GM21360 (cell line): ENCODE measurements around the gene SYTL3.
"Not testable (repeated sequence)": the region's sequence is repeated elsewhere in the genome, so short reads cannot be mapped to it uniquely, and the experiment has no call there.

ENCODE experiments used
- ATAC-seq: cut with Tn5 transposase; IDR thresholded peaks from one replicate; pipeline ENCODE4 v1.9.1; 2021; ENCODE audit warnings: mild to moderate bottlenecking, moderate library complexity; ENCODE audit not compliant: unreplicated experiment

The SYTL3 gene

DNA sequence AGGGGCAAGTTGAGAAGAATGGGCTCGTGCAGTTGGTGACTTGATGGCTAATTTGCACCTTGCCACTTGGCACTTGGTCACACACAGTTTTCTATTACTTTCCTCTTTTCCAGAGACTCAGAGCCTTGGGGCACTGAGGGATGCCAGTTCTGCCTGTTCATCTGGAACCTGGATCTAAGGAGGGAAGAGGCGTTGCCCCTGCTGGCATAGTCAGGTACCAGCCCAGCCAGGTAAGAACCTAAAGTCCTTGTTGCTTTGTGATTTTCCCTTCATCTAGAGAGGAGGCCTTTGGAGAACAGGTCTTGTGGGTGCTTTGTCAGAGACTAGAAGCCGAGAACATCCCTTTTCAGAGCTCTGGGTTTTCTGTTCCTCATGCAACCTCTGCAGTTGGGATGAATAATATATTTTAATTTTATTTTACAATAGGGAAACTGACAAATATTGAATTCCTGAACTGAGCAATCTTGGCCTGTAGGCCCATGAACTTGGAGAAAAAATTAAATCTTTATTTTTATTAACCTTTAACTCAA, 11.4 kb downstream of the SYTL3 start:
- ATAC-seq: no peak

DNA sequence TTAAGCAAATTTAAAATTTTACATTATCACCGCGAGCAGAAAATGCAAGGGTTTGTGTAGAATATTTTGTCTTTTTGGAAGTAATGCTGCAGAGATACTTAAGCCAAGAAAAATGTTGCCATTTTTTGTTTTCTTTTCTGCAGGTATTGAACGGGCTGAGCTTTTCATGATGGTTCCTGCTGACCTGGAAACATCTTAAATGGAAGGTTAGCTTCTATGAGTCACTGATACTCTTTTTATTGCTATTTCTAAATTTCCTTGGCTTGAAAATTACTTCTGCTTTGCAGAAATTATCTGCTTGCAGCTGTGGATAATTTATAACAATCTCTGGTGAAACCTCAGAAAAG, 12.7 kb downstream of the SYTL3 start:
- ATAC-seq: no peak

DNA sequence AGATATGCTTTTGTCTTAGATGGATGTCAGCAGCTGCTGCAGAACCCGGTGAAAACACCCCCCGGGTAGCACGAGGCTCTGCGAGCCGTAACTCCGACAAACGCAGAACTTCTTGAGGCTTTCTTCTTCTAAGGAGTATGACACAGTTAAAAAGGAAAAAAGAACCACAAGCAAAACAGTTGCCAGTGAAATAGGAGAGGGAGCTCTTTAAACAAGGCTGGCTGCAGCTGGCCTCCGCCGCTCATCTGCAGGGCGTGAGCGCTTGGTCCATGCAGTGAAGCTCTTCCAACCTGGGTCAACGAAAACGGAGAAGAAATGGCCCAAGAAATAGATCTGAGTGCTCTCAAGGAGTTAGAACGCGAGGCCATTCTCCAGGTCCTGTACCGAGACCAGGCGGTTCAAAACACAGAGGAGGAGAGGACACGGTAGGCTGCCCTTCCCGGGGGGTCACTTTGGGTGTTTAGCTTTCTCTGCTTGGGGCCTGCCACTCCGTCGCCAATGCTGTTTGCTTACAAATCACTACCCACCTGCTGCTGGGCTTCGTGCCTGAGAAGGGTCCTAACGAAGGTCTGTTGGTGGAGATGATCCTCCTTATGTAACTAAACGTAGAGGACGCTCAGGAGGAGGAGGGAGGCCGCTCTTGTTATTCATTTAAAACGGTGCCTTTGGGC, 13.2 kb downstream of the SYTL3 start:
- ATAC-seq: no peak

DNA sequence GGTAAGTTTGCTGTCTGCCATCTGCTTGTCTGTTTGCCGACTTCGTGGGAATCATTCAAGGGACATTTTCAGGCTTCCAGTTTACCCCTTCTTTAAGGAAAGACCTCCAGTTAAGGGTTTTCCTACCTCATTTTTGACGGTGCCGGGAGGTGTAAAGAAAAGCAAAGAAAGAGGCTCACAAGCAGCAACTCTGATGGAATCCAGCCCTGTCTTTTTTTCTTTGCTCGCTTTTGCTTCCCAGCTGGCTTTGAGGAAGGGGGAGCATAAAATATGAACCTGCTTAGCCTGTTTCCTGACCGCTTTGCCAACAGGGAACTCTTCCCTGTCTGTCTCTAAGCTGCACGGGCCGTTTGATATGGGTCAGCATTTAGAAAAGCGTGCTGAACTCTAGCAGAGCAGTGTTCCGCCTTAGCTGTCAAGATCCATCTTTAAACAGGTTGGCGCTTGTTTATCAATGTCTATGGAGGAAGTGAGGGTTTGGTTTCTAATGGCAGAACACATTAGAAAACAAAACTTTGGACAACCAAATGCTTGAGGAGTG, 13.8 kb downstream of the SYTL3 start:
- ATAC-seq: no peak

DNA sequence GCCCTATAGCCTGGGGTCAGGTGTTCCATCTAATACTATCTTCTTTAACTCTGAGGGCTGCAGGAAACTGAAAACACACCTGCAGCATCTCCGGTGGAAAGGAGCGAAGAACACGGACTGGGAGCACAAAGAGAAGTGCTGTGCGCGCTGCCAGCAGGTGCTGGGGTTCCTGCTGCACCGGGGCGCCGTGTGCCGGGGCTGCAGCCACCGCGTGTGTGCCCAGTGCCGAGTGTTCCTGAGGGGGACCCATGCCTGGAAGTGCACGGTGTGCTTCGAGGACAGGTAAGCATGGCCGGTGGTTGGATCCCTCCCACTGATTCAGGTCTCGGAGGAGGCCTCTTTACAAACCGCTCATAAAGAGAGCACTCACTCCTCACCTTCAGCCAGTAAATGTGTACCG, 15.5 kb downstream of the SYTL3 start:
- no peak for ATAC-seq

DNA sequence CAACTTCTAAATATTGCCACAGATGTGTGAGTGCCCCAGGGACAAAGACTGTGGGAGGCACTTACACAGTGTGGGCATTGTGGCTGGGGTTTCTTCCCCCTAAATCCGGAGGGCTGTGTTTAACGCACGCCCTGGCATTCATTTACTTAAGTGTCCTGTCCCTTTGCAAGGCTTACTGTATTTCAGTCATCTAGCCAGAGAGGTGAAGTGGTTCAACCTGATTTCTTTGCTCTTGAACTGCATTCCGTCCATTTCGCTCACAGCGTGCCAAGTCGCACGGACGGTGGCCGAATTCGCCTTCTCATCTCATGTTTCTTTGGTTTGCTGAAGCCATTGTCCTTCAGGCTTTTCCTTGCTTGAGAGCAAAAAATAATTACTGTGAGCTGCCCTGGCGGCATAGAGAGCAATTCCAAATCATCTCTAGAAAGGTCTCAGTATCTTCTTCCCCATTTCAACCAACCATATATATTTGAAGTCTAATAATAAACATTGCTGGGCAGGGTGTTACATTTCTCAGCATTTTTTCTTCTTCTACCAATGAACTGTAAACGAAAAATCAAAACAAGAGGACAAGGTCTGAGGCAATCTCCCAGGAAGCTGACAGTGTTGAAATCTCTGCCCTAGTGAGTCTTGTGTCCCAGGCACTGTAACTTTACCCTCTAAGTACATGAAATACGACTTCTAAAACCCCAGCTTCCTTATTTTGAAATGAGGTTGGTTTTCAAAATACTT, 16.9 kb downstream of the SYTL3 start:
- ATAC-seq: no peak

DNA sequence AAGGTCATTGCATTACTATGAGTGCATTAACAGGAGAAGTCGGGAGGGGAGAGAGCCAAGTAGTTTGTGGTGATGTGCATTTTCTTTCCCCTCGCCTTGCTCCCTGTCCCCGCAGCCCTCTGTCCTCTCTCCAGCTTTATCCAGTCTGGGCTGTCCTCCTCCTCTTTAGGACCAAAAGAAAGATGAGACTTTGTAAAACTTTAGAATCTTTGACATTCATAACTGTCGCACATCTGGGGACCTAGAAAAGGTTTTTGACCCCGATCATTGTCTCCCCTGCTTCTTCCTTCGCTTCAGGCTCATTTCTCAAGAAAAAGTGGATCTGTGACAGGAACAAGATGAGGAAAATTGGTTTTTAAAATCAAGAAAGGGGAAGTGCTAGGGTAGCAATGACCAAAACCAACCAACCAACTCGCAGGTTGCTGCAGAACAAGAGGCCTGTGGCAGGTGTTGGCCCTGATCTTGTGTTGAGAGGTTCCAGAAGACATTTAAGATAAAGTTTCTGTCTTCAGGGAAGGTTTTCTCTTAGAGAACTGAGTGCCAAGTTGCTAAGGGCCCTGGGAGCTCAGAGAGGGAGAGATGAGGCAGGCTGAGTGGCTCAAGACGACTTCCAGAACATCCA, 17.6 kb downstream of the SYTL3 start:
- no peak for ATAC-seq

DNA sequence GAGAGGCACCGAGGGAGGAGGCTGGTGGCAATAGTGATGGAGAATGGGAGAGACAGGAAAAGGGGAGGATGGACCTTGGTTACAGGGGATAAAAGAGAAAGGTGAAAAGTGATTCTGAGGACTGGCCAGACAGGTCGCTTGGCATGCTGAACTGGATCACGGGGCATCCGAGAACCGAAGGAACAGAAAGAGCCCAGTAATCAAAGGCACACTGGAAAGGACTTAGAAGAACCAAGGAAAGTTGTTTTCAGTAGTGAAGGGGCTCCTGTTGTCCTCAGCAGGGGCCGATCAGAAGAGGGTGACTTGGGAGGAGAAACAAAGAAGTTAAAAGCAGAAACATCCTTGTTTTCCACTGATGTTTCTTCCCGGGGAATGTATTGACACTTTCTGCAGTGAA, 18.9 kb downstream of the SYTL3 start:
- no peak for ATAC-seq

DNA sequence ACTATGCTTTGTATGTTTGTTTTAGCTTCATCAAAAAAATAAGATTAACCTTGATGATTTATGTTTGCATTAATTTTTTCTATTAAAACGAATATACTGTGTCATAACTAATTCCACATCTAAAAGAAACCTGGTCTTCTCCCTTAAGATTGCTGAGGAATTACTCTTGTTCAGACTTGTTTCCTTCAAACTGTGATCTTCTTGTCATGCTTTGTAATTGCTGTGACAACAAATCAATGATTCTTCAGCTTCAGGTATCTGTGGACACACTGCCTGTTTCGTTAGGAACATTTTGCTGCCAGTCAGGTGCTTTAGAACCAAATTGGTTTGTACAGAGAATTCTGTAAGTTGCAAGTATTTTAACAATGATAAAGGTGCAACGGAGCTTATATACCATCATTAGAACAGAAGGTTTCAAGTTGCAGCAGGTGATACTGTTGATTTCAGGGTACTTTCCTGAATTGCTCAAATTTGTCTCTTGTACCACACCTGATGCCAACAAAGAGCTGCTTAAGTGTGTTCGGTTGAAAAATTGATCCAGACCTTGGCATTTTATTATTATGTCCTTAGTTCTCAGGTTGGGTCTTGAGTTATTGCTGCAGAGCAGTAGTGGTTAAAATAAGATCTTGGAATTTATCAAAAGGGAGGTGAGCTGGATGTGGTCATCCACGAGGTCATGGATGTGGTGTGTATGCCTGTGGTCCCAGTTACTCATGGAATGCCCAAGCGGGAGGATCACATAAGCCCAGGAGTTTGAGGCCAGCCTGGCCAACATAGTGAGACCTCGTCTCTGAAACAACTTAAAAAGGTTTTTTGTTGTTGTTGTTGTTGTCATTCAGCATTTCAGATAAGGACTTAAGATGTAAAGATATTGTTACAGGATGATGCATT, 19.5 kb downstream of the SYTL3 start:
- no peak for ATAC-seq

DNA sequence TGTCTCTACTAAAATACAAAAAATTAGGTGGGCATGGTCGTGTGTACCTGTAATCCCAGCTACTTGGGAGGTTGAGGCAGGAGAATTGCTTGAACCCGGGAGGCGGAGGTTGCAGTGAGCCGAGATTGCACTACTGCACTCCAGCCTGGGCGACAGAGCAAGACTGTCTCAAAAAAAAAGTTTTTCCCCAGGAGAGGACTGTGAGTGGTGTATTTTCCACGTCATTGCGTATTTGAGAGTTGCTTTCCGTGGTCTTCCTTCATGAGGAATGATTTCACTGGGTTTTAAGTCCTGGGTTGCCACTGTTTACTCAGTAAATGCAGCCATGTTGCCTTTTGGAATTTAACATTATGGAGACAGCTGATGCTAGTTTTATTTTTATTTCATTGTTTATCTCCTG, 22.3 kb downstream of the SYTL3 start:
- not testable (repeated sequence) for ATAC-seq

DNA sequence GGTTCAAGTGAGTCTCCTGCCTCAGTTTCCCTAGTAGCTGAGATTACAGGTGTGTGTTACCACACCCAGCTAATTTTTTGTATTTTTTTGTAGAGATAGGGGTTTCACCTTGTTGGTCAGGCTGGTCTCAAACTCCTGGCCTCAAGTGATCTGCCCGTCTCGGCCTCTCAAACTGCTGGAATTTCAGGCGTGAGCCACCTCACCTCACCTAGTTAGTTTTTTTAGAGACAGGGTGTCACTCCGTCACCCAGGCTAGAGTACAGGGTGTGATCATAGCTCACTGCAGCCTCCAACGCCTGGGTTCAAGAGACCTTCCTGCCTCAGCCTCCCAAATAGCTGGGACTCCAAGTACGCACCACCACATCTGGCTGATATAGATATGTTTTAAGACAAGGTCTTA, 22.9 kb downstream of the SYTL3 start:
- ATAC-seq: no peak

DNA sequence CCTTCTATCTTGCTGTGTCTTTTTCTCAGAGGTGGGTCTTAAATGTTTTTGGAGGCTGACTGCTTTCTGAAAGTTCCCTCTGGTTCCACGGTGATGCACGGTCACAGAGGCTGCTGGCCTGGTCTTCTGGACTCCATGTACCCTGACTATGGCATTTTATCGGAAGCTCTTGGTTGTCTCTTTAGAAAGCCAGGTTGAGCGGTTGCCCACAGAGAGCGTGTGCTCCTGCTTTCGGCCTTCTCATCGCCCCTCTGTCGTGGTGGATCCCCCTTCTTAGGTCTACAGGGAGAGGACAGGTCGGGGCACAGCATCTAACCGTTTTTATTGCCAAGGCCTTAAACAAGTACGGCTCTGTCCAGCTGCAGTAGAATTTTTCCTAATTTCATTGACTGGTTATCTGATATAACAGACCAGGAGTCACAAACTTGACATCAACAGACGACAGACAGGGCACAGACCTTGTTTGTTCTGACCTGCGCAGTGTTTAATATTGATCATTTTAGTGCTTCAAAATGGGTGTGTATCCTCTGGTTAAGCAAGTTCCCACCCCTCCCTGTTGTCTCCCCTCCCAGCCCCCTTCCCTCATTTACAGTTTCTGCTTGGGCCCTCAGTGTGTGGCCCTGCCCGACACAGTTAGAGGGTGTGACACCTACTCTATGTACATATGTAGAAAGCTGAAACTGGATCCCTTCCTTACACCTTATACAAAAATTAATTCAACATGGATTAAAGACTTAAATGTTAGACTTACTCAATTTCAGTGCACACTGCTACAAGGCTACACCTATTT, 24.7 kb downstream of the SYTL3 start:
- ATAC-seq: no peak

DNA sequence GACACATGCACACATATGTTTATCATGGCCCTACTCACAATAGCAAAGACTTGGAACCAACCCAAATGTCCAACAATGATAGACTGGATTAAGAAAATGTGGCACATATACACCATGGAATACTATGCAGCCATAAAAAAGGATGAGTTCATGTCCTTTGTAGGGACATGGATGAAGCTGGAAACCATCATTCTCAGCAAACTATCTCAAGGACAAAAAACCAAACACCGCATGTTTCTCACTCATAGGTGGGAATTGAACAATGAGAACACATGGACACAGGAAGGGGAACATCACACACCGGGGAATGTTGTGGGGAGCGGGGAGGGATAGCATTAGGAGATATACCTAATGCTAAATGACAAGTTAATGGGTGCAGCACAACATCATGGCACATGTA, 27.2 kb downstream of the SYTL3 start:
- ATAC-seq: not testable (repeated sequence)

DNA sequence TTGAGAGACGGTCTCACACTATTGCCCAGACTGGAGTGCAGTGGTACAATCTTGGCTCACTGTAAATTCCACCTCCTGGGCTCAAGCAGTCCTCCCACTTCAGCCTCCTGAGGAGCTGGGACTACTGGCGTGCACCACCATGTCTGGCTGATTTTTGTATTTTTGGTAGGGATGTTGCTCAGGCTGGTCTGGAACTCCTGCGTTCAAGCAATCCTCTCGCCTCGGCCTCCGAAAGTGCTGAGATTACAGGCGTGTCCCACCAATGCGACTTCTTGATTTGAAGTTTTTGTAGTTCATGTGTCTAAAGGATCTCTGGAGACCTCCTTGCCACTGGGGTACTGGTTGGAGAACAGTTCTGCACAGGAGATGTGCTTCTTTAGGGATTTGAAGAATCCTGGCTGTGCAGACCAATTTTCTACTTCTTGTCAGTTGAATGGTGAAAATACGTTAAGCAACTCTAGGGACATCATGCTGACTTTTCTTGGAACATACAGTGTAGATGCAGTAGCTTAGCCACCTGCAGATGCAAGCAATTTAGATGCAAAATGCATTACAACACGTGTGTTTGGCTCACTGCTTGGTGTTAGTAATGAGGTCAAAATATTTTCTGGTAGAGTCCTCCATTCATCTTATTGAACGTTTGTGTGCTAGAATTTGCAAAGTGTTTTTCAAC, 28.2 kb downstream of the SYTL3 start:
- no peak for ATAC-seq

DNA sequence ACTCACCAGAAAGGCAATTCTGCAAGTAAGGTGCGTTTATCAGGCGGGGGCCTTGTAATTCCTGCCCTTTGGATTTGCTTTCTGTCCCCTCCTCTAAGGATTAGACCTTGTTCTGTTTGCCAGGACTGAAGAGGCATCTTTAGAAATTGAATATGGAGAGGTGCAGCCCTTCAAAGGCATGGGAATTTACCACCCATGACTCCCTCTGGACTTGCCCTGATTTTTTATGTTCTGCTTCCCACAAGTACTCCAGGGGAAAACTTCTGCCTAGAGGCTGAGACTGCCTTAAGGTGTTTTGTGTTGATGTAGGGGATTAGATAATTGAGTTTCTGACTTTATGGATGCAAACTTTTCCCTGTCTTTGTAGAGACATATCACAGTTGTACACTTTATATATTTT, 30.2 kb downstream of the SYTL3 start:
- ATAC-seq: no peak

DNA sequence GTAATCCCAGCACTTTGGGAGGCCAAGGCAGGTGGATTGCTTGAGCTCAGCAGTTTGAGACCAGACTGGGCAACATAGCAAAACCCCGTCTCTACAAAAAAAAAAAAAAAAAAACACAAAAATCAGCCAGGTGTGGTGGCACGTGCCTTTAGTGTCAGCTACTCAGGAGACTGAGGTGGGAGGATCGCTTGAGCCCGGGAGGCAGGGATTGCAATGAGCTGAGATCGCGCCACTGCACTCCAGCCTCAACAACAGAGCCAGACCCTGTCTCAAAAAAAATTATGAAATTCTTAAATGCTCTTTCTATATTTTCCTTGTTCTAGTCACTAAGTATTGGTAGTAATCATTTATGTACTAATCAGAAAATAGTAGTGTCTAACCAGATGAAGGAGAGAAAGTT, 30.6 kb downstream of the SYTL3 start:
- no peak for ATAC-seq

DNA sequence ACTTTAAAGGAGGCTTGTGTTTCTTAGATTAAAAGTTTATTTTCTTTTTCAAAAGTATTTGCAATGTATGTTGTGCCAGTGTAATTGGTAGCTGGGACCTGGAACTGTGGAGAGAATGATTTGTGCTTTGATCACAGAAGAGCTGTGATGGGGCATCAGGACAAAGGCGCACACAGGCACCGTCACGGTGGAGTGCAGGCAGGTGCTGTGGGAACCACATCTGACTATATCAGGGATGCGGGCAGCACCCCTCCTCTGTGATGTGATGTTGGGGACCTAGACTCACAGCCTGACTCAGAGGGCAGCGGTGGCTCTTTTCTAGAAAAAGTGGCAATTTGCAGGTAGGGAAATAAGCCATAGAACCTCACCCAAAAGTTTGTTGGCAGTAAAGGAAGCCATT, 34.5 kb downstream of the SYTL3 start:
- no peak for ATAC-seq

DNA sequence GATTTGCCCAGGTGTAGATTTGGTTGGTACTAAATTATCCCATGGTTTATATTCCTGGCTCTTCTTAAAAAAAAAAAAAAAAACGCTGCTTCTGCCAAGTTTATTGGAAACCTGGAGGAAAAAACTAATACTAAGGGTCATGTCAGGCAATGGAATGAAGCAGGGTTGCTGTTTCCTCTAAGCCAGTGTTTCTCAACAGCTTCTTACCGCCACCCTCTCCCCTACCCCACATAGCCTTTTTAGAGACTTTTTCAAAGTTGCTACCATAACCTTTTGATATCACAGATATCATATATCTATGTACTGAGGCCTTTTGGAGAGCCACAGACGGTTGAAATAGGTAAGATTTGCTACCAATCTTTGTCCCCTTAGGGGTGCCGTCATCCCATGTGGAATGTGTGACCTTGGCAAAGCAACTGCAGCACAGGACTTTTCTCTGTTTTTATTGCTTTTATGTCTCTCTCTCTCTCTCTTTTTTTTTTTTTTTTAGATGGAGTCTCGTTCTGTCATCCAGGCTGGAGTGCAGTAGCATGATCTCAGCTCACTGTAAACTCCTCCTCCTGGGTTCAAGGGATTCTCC, 35.0 kb downstream of the SYTL3 start:
- no peak for ATAC-seq

DNA sequence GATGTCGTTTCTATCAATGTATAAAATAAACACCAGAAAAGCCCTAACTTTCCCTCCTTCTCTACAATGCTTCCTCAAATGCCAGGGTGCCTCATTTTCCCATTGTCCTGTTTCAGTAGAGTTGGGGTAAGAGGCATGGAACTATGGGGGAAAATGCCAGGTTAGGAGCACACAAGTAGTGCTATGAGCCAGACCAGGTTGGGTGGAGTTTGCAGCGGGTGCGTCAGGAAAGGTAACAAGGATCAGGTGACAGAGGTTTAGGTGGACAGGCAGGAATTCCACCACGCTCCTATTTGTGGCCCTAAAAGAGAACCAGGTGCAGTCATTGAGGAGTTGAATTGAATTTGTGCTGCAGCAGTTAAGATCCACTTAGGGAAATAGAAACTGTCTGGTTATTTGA, 36.5 kb downstream of the SYTL3 start:
- ATAC-seq: no peak
